HG02610 (cell line): Measurements from ENCODE around the gene PRSS58.

Experiments used
- ATAC-seq: cut with Tn5 transposase; IDR thresholded peaks from one replicate; pipeline ENCODE4 v1.9.1; 2021; ENCODE audit warnings: mild to moderate bottlenecking, moderate library complexity; ENCODE audit not compliant: unreplicated experiment

The PRSS58 gene, protein sequence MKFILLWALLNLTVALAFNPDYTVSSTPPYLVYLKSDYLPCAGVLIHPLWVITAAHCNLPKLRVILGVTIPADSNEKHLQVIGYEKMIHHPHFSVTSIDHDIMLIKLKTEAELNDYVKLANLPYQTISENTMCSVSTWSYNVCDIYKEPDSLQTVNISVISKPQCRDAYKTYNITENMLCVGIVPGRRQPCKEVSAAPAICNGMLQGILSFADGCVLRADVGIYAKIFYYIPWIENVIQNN

DNA sequence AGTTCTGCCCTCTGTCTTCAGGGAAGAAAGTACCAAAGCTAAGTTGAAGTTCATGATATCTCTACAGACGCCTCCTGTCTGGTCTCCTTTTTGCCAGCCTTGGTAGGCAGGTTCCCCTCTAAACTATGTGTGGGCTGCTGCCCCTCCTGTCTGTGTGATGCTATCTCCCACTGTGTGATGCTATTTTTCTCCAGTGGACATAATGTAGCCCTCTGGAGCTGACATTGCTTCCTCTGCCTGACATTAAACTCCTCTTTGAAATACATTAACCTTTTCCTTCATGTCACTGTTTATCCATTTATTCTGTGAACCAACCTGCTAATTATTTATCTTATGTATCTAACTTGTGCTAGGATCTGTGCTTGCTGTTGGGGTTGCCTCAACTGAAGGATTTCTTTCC lies at the start of gene PRSS58:
PRSS58 (minus strand) TSS at position 101 of the 400 bp plus-strand sequence. CDS start 351 bp downstream, outside the sequence.
- ATAC-seq, result no peak

DNA sequence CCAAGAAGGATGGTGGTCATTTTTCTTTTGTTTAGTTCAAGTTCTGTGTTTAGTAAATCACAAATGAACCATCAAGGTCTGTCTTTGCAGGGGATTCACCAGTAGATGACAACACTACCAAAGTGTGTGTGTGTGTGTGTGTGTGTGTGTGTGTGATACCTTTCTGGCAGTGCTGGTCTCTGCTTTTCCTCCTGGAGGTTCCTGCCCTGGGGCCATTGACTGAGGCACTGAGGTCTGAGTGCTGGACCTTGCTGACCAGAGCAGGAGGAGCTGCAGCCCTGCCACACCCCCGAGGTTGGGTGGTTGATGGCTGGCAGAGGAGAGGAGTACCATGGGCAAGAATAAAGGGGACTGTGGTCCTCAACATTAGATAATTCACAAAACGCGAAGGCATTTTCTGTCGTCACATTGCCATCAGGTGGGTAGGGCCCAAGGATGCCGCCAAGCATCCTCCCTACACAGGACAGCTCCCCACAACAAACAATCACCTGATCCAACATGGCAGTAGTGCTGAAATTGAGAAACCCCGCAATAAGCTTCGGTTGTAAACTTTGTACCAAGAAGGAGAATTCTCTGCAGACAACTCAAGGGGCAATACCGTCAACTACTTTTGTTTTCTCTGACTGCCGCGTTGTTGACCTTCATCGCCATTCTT lies 49.5 kb upstream of the PRSS58 start:
- ATAC-seq, result no peak

DNA sequence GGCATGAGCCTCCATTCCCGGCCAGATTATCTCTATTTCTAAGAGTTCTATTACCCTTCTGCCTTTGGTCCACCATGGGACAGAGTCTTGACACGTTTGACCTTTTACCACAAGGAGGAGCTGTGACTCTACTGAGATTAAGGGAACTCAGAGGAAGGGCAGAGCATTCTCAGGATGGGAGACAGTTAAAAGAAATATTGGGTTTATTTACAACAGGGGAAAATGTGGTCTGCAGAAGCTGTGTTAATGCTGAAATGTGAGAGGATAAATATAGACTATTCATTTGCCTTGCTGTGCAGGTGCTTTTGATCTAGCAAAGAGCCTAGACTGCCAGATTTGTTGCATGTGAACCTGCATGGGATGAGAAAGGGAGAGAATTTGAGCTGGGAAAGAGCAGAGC lies 45.8 kb upstream of the PRSS58 start:
- no peak for ATAC-seq

DNA sequence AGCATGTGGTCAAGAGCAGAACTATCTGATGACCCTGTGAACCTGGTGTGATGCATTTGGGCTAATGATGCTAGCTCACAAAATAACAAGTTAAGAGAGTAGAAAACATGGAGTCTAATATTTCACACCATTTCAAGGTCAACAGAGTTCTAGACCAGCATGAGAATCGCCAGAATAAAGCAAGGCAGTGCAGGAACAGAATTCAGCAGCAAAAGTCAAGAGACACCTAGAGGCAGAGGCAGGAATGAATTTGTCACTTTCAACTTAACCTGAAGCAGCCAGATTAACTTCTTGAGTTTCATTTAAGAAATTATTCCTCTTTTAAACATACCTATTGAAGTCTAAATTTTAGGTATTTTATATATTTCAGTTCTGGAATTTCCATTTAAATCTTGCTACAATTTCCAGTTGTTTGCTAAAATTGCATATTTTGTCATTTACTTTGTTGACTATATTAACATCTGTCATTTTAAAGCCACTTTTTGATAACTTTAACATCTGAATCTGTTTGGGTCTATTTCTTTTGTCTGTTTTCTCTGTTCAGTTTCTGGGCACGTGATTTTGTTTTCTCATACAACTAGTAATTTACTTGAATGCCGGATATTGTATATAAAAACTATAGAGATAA lies 44.2 kb upstream of the PRSS58 start:
- no peak for ATAC-seq

DNA sequence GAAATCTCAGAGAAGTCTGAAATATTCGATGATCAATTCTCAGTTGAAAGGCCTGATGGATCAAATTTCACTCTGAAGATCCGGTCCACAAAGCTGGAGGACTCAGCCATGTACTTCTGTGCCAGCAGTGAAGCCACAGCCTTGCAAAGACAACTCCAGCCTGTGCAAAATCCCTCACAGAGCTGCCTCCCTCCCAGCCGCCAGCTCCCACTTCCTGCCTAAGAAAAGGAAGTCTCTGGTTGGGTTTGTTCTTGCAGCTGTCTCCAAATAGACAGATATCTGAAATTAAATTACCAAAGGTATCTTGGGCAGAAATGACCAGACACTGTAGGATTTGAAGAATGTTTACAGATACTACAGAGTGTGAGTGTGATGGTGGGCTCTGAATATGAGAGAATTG lies 43.4 kb upstream of the PRSS58 start:
- ATAC-seq, result no peak

DNA sequence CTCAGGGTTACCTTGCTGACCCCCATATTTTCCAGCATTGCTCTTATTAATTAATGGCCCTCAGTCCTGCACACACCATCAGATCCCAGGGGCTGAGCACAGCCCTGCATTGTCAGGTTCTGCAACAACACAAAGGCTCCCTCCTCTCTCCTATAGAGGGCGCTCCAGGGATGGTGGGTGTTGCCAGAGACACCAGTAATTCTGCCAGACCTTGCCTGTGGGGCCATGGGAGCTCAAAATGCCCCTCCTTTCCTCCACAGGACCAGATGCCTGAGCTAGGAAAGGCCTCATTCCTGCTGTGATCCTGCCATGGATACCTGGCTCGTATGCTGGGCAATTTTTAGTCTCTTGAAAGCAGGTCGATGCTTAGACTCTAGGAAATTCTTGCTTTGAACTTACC lies 42.8 kb upstream of the PRSS58 start:
- ATAC-seq, result no peak

DNA sequence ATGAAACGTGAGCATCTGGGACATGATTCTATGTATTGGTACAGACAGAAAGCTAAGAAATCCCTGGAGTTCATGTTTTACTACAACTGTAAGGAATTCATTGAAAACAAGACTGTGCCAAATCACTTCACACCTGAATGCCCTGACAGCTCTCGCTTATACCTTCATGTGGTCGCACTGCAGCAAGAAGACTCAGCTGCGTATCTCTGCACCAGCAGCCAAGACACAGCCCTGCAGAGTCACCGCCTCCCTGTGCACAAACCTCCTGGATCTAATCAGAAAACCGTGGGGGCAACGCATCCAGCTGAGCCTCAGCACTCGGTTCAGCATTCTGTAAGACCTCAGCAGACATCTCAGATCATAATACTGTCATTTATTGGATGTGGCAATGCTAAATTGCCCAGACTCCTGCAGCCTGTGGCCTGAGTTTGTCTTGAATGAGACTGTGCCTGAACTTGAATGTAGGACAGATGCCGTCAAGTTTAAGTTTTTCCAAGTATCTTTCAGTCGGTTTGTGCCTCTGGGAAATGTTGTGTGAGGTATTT lies 41.5 kb upstream of the PRSS58 start:
- ATAC-seq, result no peak

DNA sequence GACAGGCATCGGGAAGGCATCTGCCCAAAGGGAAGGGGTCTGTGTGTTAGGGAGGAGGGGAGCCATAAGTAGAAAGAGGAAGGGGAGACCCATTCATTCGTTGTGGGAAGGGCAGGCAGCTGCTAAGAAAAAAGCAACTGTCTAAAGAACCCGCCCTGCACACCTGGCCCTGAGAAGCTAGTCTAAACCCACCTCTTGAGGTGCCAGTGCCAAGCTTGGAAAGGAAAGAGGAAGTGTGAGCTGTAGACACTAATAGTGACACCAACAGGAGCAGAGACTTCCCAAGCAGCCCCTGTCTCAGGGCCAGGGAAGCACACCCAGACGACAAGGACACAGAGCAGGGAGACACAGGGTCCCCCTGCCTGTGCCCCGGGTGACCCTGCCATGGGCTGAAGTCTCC lies 40.8 kb upstream of the PRSS58 start:
- no peak for ATAC-seq

DNA sequence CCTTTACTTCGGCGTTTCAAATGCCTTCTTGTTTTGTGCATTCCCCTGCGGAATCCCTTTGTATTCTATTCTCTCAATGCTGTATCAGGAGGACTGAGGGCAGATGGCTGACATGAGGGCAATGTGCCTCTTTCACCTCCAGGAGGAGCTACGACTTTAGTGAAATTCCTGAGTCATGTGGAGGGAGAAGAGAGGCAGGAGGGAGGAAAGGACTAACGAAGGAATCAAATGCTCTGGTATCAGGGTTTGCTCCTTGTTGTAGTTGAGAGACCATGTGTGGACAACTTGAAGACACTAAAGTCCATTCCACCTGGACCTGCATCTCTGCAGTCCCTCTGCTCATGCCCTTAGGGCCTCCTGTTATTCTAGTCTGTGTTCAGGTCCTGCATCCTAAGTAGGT lies 40.2 kb upstream of the PRSS58 start:
- no peak for ATAC-seq

DNA sequence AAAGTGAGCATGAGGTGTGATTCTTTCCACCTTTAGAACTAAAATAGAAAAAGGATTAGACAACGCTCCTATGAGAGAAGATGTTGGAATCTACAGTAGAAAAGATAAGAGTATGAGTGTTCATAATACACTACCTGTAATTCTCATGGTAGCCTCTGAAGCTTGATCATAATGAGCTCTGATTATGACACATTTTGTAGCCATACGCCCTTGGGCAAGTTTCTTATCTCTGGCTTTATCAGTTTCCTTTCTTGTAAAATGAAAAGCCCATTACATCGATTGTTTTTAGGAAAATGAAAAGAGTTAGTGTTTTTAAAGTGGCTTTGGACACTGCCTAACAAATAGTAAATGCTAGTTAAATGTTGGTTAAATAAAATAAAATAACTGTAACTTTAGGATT lies 22.4 kb upstream of the PRSS58 start:
- no peak for ATAC-seq

DNA sequence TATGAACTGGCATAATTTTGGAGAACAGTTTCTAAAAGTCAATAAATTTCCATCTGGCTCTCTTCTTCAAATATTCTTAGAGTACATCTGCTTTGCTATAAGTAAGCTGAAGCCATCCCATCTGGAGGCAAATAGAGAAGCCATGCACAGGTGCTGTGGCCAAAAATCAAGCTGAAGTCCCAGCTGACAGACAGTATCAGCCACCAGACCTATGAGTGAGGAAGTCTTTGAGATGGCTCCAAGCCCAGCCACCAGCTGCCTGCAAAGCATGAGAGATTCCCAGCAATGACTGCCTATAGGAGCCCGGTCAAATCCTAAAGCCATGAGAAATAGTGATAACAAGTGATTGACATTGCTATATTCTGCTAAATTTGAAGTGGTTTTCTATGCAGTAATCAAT lies 21.7 kb upstream of the PRSS58 start:
- no peak for ATAC-seq

DNA sequence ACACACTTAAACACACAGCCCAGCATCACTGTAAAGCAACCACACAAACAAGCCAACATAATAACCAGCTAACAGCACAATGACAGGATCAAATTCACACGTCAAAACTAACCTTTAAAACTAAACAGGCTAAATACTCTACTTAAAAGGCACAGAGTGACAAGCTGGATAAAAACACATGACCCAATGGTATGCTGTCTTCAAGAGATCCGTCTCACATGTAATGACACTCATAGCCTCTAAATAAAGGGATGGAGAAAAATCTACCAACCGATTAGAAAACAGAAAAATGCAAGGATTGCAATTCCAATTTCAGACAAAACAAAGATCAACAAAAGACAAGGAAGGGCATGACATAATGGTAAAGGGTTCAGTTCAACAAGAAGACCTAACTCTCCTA lies 17.2 kb upstream of the PRSS58 start:
- no peak for ATAC-seq

DNA sequence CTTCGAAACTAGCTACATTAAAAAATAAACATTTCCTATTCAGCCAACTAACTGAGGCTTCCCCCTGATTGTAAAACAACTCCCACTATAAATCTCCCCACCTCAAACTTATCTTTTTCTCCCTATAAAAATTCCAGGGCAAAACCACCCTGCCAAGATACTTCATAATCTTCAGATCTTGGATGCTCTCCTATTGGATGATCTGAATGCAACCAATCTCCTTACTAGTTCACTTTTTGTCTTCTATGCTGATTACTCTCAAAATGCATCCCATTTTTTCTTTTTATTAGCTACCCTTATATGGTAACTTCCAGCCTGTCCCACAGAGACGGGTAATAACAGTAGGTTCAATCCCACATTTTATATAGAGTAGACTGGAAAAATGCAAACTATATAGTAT lies 15.0 kb upstream of the PRSS58 start:
- no peak for ATAC-seq

DNA sequence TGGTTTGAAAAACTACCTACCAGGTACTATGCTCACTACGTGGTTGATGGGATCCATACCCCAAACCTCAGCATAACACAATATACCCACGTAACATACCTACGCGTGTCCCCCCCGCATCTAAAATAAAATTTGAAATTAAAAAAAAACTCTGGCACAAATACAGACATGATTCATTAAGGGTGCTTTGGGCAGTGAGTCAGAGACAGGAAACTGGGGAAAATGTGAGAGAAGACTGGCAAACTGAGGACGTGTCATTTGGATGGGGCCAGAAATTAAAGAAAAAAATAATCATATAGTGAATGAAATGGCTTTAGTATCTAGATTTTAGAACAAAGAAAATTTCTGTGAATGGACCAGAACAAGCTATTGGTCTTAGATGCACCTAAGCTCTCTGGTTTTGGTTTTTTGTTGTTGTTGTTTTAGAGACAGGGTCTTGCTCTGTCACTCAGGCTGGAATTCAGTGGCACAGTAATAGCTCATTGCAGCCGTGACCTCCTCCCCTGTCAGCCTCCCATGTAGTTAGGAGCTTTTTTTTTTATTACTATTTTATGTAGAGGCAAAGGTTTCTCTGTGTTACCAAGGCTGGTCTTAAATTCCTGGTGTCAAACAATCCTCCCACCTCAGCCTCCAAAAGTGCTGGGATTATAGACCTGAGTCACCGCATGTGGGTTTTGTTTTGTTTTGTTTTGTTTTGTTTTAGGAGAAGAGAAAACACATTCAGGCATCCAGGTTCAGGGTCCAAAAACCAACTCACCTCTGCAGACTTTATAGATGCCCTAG lies 5.9 kb upstream of the PRSS58 start:
- no peak for ATAC-seq

DNA sequence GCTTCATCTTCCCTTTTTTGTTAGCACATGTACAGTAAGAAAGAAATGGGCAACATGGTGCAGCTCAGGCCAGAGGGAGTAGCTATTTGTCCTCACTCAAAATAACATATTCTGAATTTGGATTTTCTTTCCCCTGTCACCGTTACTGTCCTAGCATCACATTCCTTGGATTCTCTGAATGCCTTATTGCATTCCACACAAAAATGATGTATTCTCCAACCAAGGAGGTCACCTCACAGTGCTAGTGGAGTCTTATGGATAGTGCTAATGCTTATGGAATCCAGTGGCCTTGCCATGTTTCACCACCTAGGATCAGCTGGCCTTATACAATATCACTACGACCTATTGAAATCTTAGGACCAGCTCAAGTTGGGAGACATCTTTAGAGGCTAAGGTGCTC lies 7.2 kb downstream of the PRSS58 start:
- ATAC-seq, result no peak

DNA sequence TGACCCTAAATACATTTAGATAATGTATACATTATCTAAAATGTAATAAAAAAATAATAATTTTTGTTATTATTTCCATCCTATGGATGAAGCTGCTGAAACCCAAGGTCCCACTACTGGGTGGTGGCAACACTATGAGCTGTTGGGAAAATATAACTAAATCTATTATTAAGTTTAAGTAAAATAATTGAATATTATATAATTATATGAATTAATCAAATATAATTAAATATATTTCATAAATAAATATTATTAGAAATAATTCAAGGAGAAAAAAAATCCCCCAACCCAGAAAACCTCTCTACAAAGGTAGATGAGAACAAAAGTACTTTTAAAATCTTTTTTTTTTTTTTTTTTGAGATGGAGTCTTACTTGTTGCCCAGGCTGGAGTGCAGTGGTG lies 7.9 kb downstream of the PRSS58 start:
- ATAC-seq, result no peak

DNA sequence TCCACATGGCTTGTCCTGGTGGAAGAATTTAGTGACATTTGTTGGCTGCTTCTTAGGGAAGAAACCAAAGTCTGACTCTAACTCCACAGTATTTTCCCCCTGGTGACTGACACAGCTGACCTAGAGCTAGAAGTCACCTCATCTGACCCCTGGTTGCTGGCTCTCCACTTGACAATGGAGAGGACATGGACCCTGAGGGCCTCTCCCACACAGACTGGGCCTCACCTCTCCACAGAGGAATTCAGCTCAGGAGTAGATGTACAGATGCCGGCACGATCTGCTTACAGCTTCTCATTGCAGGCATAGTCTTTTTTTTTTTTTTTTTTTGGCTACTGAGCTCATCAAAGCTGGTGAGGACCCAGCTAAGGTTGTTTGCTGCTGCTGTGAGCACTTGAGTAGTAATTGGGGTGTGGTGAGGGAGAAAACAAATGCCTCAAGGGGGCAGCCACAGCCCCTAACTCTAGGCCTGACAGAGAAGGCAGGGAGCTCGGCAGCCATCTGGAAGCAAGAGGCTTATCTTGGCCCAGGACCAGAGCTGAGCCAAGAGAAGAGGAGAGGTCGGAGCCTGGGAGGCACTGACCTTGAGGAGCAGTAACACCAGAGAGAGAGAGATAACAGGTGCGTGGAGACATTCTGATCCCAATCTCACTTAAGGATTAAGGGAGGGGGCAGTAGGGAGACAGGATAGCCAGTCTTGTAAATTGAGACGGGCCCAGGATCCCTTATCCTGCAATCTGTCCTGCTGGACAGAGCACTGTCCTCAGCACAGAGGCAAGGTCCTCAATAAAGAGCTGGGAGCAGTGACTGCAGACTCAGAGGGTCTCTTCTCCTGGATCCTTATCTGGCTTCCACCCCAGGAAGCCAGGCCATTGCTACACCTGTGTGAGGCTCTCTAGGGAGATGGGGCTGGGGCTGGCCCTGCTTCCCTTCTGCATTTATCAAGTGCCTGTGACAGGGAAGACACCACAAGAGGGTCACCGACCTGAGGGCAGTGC lies 9.4 kb downstream of the PRSS58 start:
- ATAC-seq, result no peak

DNA sequence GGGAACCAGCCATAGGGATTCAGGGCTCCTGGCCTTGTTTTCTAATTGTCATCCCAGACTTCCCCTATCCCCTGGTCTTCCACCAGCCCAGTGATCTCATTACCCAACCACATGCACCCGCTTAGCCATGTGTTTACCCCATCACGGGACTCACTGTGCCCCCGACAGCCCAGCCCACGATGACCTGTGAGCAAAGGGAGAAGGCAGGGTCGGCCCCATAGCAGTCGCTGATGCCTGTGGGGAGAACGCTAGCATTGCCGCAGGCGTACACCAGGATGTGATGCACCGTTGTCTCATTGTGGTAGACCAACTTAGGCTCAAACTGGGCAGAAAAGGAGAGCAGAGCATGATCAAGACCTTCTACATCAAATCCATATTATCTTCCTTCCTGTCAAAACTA lies 14.0 kb downstream of the PRSS58 start:
- no peak for ATAC-seq

DNA sequence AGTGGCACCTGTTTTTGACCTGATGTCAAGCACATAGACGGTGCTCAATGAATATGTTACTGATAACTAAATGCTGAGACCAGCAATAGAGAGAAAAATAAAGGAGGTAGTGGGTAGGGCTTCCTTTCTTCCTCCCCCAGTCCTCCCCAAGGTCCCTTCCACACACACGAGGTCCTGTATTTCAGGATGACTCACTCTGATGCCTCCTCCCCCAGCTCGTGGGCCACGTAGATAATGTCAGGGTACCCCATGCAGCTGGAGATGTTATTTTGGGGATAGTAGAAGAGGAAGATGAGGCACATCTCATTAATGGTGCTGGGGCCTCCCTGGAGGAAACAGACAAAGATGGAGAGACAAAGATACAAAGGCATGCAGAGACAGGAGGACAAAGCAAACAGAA lies 17.3 kb downstream of the PRSS58 start:
- no peak for ATAC-seq

DNA sequence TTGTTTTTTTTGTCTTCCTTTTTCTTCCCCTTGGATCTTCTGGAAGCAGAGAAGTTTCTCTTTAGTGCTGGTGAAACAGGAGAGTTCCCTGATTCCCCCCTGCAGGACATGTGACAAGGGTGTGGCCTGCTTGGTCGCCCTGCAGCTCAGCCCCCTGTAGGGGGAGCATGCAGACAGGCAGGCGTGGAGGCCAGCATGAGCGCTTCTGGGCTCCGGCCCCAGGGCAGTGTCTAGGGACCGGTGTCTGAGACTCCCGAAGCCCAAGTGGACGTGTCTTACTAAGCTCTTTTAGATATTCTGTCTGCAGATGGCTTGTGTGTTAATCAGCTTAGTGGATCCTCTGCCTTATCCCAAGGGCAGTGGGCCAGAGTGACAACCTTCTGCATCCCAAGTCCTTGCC lies 26.1 kb downstream of the PRSS58 start:
- ATAC-seq, result no peak
